ENCODE data around the gene F8. TPM values are rescaled to one million over a fixed set of nuclear protein-coding genes. Genes with fewer than 3 reads are reported as not detected.

The F8 gene
- total RNA-seq, 1 experiment from 2014 or later: 2.6 TPM

GRCh38 chrX:154987940-154988339 is 34.6 kb downstream of the F8 start (continued):
- TF ChIP-seq TCF7L2 (IDR thresholded peaks at IDR 0.05; ENCODE audit: borderline replicate concordance, extremely low read depth, insufficient read depth, insufficient read length): no peak
- TF ChIP-seq ELF1 (IDR thresholded peaks at IDR 0.05; ENCODE audit: borderline replicate concordance, low read depth): no peak

- DNase-seq (ENCODE audit: low read depth, low spot score) (no peak), ATAC-seq (no peak)
- Histone ChIP-seq H3K27ac (ENCODE audit: low read depth, low read length) (no peak overlapping the region), H3K9ac (ENCODE audit: low read length) (no peak overlapping the region), H2AFZ (ENCODE audit: low read depth, low read length, poor library complexity, severe bottlenecking) (no peak overlapping the region), H3K79me2 (ENCODE audit: insufficient read depth, low read length) (no peaks in the 10 kb centered on the region), H3K4me3 (replicated peaks in 1 of 2; ENCODE audit: low read depth in 1 of 2, low read length in 2 of 2) (no peak overlapping the region), H3K4me2 (ENCODE audit: low read length) (no peak overlapping the region), H3K9me2 (ENCODE audit: insufficient read depth) (no peaks in the 10 kb centered on the region), H3K9me3 (ENCODE audit: control insufficient read depth in 1 of 2, insufficient read depth in 1 of 2, low read depth in 1 of 2, low read length in 2 of 2) (no peaks in the 10 kb centered on the region), H3K4me1 (ENCODE audit: control insufficient read depth in 1 of 2, insufficient read depth in 2 of 2, low read length in 2 of 2) (no peaks in the 10 kb centered on the region), H3K27me3 (ENCODE audit: insufficient read depth, low read length) (no peaks in the 10 kb centered on the region), H4K20me1 (ENCODE audit: insufficient read depth) (no peaks in the 10 kb centered on the region), H3K36me3 (ENCODE audit: control insufficient read depth in 1 of 2, insufficient read depth in 2 of 2, low read length in 2 of 2) (no peaks in the 10 kb centered on the region)
- TF ChIP-seq EGR1 (IDR thresholded peaks at IDR 0.05; ENCODE audit: low read depth): no peak
- no peak for TF ChIP-seq ELF1 (IDR thresholded peaks at IDR 0.05; ENCODE audit: borderline replicate concordance, low read depth)
- TF ChIP-seq CTCF (IDR thresholded peaks at IDR 0.05 in 2 of 3, conservative IDR thresholded peaks at IDR 0.05 in 1 of 3; ENCODE audit: borderline replicate concordance in 1 of 3, insufficient read depth in 1 of 3, low read depth in 2 of 3, low read length in 2 of 3): peak in 2 of 3 experiments; percentile 21 to 45; a peak in 2 of 6 replicates
- peak; percentile 59 for TF ChIP-seq RAD21 (IDR thresholded peaks at IDR 0.05; ENCODE audit: low read depth)
- no peak for TF ChIP-seq REST (IDR thresholded peaks at IDR 0.05; ENCODE audit: low read depth)
- intact Hi-C loops (cut with micrococcal nuclease): no loop called here
- BruUV-seq (replicated peaks): no TSS peak
- POLR2A ChIA-PET: no interaction called here
- RAD21 ChIA-PET (ENCODE audit: low non-redundant PET in 1 of 2, low total read pairs in 2 of 2, uncharacterized antibody in 2 of 2, unreplicated experiment in 2 of 2): no interaction called here
- CTCF ChIA-PET: interaction anchor here (0.9 kb wide), 1 partner anchor 70 kb away, joined by 3 read pairs; no protein-coding TSS in a partner anchor
Observed at GRCh38 chrX:154986826-154987575, 35.5 kb downstream of the F8 start.
